ENCODE results near the gene NCK1. TPM values are rescaled to one million over a fixed set of nuclear protein-coding genes. Genes with fewer than 3 reads are reported as not detected.

NCK1 gene
- total RNA-seq, 1 experiment from 2014 or later: 25.6 TPM

DNA sequence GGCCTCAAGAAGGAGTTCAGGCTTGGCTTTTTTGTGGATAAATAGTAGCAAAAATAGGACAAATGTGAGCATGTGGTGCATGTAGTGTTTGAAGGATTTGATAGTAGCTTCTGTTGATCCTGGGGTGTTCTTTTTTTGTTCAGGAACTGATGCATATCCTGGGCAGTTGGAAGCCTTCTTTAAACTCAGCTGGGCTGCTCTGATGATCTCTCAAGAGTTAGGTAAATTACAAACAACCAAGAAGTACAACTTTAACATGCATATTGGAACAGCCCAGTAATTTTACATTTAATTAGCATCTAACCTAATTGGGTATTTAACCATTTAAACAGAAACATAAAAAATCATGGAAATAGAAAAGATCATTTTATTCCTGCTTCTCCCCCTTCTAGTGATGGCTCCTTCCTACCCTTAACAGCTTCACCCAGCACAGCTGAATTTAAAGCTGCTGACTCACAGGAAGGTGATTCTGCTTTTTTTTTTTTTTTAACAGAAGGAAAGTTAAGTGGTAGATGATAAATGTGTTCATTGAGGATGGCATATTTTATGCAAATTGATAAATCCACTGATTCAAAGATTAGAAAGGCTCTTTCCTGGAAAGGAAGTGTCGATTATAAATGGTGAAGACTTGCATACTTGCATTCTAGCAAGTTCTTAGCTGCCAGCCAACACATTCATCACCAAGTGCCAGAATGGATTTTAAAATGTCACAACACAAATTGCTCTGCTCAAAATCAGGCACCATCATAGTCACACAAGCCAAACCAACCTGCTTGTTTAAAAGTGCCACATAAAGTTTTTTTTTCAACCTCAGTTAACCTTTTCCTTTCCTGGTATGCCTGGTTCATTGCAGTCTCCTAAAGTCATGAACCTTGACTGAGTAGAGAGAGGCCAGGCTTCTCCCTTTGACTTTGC is 23.1 kb upstream of the NCK1 start:
- Histone ChIP-seq H3K4me3 (replicated peaks in 1 of 2; ENCODE audit: low read depth in 1 of 2, low read length in 2 of 2) (no peak overlapping the region), H3K9ac (ENCODE audit: low read length) (no peak overlapping the region), H3K4me1 (ENCODE audit: control insufficient read depth in 1 of 2, insufficient read depth in 2 of 2, low read length in 2 of 2) (peaks cover 0 to 11% of the 10 kb centered on the region in 2 experiments; a peak in 2 of 4 replicates), H3K9me3 (ENCODE audit: control insufficient read depth in 1 of 2, insufficient read depth in 1 of 2, low read depth in 1 of 2, low read length in 2 of 2) (no peaks in the 10 kb centered on the region), H3K79me2 (ENCODE audit: insufficient read depth, low read length) (no peaks in the 10 kb centered on the region), H3K4me2 (ENCODE audit: low read length) (peak overlapping the region; percentile 11; the same call in 1 of the 2 replicates), H3K36me3 (ENCODE audit: control insufficient read depth in 1 of 2, insufficient read depth in 2 of 2, low read length in 2 of 2) (no peaks in the 10 kb centered on the region), H3K9me2 (ENCODE audit: insufficient read depth) (no peaks in the 10 kb centered on the region; the same call in 1 of the 2 replicates), H2AFZ (ENCODE audit: low read depth, low read length, poor library complexity, severe bottlenecking) (no peak overlapping the region), H3K27ac (ENCODE audit: low read depth, low read length) (no peak overlapping the region), H4K20me1 (ENCODE audit: insufficient read depth) (no peaks in the 10 kb centered on the region), H3K27me3 (ENCODE audit: insufficient read depth, low read length) (no peaks in the 10 kb centered on the region)
- DNase-seq (ENCODE audit: low read depth, low spot score): no peak
- ChIA-PET POLR2A (interaction anchor here (1.2 kb wide), 1 partner anchor 23 kb away, joined by 3 read pairs; the partner anchor contains the start of gene NCK1), CTCF (interaction anchor here (0.9 kb wide), 1 partner anchor 175 kb away, joined by 4 read pairs; no protein-coding TSS in a partner anchor), RAD21 (ENCODE audit: low non-redundant PET in 1 of 2, low total read pairs in 2 of 2, uncharacterized antibody in 2 of 2, unreplicated experiment in 2 of 2) (no interaction called here)
- no peak for ATAC-seq
- no TSS peak for BruUV-seq (replicated peaks)
- intact Hi-C loops (cut with micrococcal nuclease): no loop called here
- TF ChIP-seq CBX3 (IDR thresholded peaks at IDR 0.05; ENCODE audit: low read depth) (no peak), RAD21 (IDR thresholded peaks at IDR 0.05; ENCODE audit: low read depth) (no peak), FOSL1 (IDR thresholded peaks at IDR 0.05; ENCODE audit: low read depth) (0 out of 2 replicates have a peak, but pooled peaks have one; percentile 9)
- TF ChIP-seq, protein P1, sequence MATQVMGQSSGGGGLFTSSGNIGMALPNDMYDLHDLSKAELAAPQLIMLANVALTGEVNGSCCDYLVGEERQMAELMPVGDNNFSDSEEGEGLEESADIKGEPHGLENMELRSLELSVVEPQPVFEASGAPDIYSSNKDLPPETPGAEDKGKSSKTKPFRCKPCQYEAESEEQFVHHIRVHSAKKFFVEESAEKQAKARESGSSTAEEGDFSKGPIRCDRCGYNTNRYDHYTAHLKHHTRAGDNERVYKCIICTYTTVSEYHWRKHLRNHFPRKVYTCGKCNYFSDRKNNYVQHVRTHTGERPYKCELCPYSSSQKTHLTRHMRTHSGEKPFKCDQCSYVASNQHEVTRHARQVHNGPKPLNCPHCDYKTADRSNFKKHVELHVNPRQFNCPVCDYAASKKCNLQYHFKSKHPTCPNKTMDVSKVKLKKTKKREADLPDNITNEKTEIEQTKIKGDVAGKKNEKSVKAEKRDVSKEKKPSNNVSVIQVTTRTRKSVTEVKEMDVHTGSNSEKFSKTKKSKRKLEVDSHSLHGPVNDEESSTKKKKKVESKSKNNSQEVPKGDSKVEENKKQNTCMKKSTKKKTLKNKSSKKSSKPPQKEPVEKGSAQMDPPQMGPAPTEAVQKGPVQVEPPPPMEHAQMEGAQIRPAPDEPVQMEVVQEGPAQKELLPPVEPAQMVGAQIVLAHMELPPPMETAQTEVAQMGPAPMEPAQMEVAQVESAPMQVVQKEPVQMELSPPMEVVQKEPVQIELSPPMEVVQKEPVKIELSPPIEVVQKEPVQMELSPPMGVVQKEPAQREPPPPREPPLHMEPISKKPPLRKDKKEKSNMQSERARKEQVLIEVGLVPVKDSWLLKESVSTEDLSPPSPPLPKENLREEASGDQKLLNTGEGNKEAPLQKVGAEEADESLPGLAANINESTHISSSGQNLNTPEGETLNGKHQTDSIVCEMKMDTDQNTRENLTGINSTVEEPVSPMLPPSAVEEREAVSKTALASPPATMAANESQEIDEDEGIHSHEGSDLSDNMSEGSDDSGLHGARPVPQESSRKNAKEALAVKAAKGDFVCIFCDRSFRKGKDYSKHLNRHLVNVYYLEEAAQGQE (IDR thresholded peaks at IDR 0.05; ENCODE audit: low read depth): no peak
- TF ChIP-seq, protein P2, sequence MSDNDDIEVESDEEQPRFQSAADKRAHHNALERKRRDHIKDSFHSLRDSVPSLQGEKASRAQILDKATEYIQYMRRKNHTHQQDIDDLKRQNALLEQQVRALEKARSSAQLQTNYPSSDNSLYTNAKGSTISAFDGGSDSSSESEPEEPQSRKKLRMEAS (IDR thresholded peaks at IDR 0.05): no peak
